GM10248 (cell line): Measurements from ENCODE around the gene C8G.

Experiments used
- CTCF ChIA-PET: fragments of 300-600 bp; sonication (Branson Sonifier 250); formaldehyde crosslinking; extraction: SDS; loops from one replicate; lab custom pipeline; 2021; ENCODE audit warnings: antibody characterized with exemption; lab: Yijun Ruan, JAX
- POLR2A ChIA-PET: fragments of 350-650 bp; sonication (Branson Sonifier 250); formaldehyde crosslinking; extraction: SDS; loops from one replicate; lab custom pipeline; 2020; ENCODE audit warnings: antibody characterized with exemption; lab: Yijun Ruan, JAX
- DNase-seq: peaks from one replicate; pipeline ENCODE4 v3.0.0; 2012; ENCODE audit errors: extremely low spot score
- TF ChIP-seq, protein P1 (sequence below): IDR thresholded peaks from 2 replicates; pipeline ENCODE4 v1.5.1; 2012; ENCODE audit warnings: mild to moderate bottlenecking, low read depth; ENCODE audit errors: extremely low read depth, missing control alignments, control extremely low read depth

Gene C8G

DNA sequence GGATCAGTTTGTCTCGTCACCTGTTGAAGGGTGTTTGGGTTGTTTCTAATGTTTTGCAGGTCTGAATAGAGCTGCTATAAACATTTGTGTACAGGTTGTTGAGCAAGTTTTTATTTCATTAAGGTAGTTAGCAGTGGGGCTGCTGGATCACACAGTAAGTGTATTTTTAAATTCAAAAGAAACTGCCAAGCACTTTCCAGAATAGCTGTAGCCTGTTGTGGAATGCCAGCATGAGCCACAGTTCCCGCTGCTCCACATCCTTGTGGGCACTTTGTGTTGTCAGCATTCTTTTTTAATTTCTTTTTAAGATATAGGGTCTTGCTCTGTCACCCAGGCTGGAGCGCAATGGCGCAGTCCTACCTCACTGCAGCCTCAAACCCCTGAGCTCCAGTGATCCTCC, 15.0 kb upstream of the C8G start:
- ChIA-PET POLR2A (no interaction called here), CTCF (interaction anchor here (1.2 kb wide), 1 partner anchor 14 kb away, joined by 4 read pairs; the partner anchor contains the start of gene FBXW5)
- TF ChIP-seq, protein P1, sequence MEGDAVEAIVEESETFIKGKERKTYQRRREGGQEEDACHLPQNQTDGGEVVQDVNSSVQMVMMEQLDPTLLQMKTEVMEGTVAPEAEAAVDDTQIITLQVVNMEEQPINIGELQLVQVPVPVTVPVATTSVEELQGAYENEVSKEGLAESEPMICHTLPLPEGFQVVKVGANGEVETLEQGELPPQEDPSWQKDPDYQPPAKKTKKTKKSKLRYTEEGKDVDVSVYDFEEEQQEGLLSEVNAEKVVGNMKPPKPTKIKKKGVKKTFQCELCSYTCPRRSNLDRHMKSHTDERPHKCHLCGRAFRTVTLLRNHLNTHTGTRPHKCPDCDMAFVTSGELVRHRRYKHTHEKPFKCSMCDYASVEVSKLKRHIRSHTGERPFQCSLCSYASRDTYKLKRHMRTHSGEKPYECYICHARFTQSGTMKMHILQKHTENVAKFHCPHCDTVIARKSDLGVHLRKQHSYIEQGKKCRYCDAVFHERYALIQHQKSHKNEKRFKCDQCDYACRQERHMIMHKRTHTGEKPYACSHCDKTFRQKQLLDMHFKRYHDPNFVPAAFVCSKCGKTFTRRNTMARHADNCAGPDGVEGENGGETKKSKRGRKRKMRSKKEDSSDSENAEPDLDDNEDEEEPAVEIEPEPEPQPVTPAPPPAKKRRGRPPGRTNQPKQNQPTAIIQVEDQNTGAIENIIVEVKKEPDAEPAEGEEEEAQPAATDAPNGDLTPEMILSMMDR = no peak
- DNase-seq = no peak

- ChIA-PET POLR2A (interaction anchor here (0.7 kb wide), 1 partner anchor 115 kb away, joined by 5 read pairs; no protein-coding TSS in a partner anchor), CTCF (interaction anchor here (0.7 to 2.0 kb wide), 3 partner anchors 12 to 104 kb away, joined by 3 to 8 read pairs (median 3); partner anchors contain the start of gene FBXW5)
- no peak for DNase-seq
- TF ChIP-seq, protein P1 = no peak
Observed at GRCh38 chr9:136931611-136932130, 13.4 kb upstream of the C8G start.

GRCh38 chr9:136934277-136934676, 10.8 kb upstream of the C8G start:
- no peak for DNase-seq
- POLR2A ChIA-PET = no interaction called here
- TF ChIP-seq, protein P1 = no peak
- CTCF ChIA-PET = interaction anchor here (1.5 to 2.6 kb wide), 2 partner anchors 10 to 92 kb away, joined by 3 to 10 read pairs; partner anchors contain the start of genes AJM1 and FBXW5

GRCh38 chr9:136935651-136936050, 9.4 kb upstream of the C8G start:
- ChIA-PET CTCF (interaction anchor here (1.5 to 2.6 kb wide), 2 partner anchors 8 to 94 kb away, joined by 3 to 10 read pairs; partner anchors contain the start of genes AJM1 and FBXW5), POLR2A (no interaction called here)

GRCh38 chr9:136936645-136937170, 8.3 kb upstream of the C8G start:
- CTCF ChIA-PET = interaction anchor here (0.8 to 2.6 kb wide), 3 partner anchors 95 to 303 kb away, joined by 3 to 10 read pairs (median 5); partner anchors contain the start of gene AJM1
- TF ChIP-seq, protein P1 = no peak
- DNase-seq = no peak
- POLR2A ChIA-PET = no interaction called here

More at GRCh38 chr9:136935651-136936050, 9.4 kb upstream of the C8G start:
- TF ChIP-seq, protein P1 = no peak
- no peak for DNase-seq

DNA sequence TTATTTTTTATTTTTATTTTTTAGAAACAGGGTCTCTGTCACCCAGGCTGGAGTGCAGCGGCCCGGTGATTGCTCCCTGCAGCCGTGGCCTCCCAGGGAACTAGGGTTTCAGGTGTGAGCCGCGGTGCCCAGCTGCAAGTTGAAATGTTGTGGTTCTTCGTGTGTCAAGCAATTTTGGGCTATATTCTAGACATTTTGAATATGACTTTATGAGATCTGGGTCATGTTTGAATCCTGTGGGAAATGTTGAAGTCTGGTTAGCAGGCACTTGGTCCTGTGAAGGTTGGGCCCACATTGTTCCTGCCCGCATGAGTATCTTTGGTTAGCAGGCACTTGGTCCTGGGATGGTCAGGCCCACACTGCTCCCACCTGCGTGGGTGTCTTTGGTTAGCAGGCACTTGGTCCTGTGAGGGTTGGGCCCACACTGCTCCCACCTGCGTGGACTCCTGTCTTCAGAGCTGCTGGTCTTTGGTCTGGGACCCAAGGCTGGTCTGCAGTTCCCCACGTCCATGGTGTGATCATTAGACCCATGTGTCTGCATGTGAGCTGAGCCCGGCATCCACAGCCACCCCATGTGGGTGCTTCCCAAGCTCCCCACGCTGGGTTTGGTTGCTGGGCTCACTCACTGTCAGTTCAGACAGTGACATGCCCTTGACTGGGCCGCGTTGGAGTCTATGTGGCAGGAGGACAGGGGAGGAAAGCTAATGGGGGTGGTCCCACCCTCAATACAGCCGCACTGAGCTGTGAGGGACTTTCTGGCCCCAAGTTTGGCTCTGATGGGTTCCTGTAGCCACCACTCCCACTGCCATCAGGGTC, 7.6 kb upstream of the C8G start:
- CTCF ChIA-PET = interaction anchor here (1.1 to 2.6 kb wide), 2 partner anchors 95 to 98 kb away, joined by 5 to 10 read pairs; partner anchors contain the start of gene AJM1
- TF ChIP-seq, protein P1 = no peak
- DNase-seq = no peak
- POLR2A ChIA-PET = interaction anchor here (1.0 kb wide), 1 partner anchor 35 kb away, joined by 3 read pairs; no protein-coding TSS in a partner anchor
